Suprapubic skin (tissue), 4 donors: ENCODE data around the gene PYGB. TPM values are rescaled to one million over a fixed set of nuclear protein-coding genes. Genes with fewer than 3 reads are reported as not detected.

Experiments used
- DNase-seq, 2 donors: peaks; one replicate each; pipeline ENCODE4 v3.0.0-alpha.2; 2019; ENCODE audit warnings: low spot score in 2 of 2
- H3K27ac ChIP-seq: fragments of 200-600 bp; sonication (generic); one replicate; pipeline ENCODE4 v1.5.1; 2019
- H3K27me3 ChIP-seq: fragments of 200-600 bp; sonication (generic); one replicate; pipeline ENCODE4 v1.5.1; 2019
- H3K36me3 ChIP-seq: fragments of 200-600 bp; sonication (generic); one replicate; pipeline ENCODE4 v1.5.1; 2019
- H3K4me1 ChIP-seq: fragments of 200-600 bp; sonication (generic); one replicate; pipeline ENCODE4 v1.5.1; 2019
- H3K4me3 ChIP-seq: fragments of 200-600 bp; sonication (generic); one replicate; pipeline ENCODE4 v1.5.1; 2019; ENCODE audit warnings: mild to moderate bottlenecking
- H3K9me3 ChIP-seq: fragments of 200-600 bp; sonication (generic); one replicate; pipeline ENCODE4 v1.5.1; 2019
- EP300 ChIP-seq: sonication (generic); formaldehyde crosslinking; IDR thresholded peaks from one replicate; pipeline ENCODE4 v1.6.1; 2017; ENCODE audit warnings: antibody characterized with exemption
- POLR2A ChIP-seq, 2 donors: fragments of 450-650 bp; IDR thresholded peaks; one replicate each; pipeline ENCODE4 v1.6.1; 2017; ENCODE audit warnings: antibody characterized with exemption in 2 of 2, mild to moderate bottlenecking in 2 of 2, moderate library complexity in 2 of 2
- POLR2AphosphoS5 ChIP-seq, 3 donors: sonication (generic); formaldehyde crosslinking; IDR thresholded peaks; one replicate each; pipeline ENCODE4 v1.6.1; 2017; ENCODE audit warnings: antibody characterized with exemption in 3 of 3
- WGBS: methylation state at CpG from one replicate; pipeline ENCODE4 v1.1.5; 2018; 5-methylcytosine and 5-hydroxymethylcytosine counted together
- total RNA-seq, 4 donors: library from RNA; depleted of rRNA; stranded (reverse); fragments of >200 nt; gene quantifications; one replicate each; pipeline ENCODE4 v1.1.0, GENCODE V29; 2016
- TF ChIP-seq, protein P1 (sequence below), 2 donors: fragments of 200-600 bp in 1 of 2; fragments of 450-650 bp in 1 of 2; sonication (generic) in 1 of 2; IDR thresholded peaks; one replicate each; pipeline ENCODE4 v1.5.1; 2016 to 2019; ENCODE audit warnings: antibody characterized with exemption in 2 of 2, mild to moderate bottlenecking in 1 of 2, moderate library complexity in 1 of 2

The PYGB gene
- total RNA-seq, 4 donors from 2014 or later, result 142 to 247 (median 198) TPM

DNA sequence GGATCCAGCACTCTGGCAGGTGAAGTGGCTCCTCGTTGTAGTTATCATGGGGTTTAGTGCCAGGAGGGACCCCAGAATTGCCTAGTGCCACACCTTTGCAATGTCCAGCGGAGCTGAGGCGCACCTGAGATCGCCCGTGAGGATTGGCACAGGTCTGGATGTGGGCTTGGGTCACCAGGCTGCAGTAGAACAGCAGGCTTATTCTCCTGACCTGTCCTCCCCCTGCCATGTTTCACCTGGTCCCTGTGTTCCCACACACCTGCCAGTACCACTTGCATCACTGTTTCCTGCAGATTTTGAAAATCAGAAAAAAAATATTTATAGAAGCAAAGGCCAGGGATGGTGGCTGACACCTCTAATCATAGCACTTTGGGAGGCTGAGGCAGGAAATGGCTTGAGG, 35.6 kb upstream of the PYGB start:
- H3K36me3 ChIP-seq, result peaks cover 77% of the 10 kb centered on the region
- TF ChIP-seq POLR2A (IDR thresholded peaks at IDR 0.05), result no peak
- TF ChIP-seq, protein P1, sequence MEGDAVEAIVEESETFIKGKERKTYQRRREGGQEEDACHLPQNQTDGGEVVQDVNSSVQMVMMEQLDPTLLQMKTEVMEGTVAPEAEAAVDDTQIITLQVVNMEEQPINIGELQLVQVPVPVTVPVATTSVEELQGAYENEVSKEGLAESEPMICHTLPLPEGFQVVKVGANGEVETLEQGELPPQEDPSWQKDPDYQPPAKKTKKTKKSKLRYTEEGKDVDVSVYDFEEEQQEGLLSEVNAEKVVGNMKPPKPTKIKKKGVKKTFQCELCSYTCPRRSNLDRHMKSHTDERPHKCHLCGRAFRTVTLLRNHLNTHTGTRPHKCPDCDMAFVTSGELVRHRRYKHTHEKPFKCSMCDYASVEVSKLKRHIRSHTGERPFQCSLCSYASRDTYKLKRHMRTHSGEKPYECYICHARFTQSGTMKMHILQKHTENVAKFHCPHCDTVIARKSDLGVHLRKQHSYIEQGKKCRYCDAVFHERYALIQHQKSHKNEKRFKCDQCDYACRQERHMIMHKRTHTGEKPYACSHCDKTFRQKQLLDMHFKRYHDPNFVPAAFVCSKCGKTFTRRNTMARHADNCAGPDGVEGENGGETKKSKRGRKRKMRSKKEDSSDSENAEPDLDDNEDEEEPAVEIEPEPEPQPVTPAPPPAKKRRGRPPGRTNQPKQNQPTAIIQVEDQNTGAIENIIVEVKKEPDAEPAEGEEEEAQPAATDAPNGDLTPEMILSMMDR (IDR thresholded peaks at IDR 0.05), result no peak

DNA sequence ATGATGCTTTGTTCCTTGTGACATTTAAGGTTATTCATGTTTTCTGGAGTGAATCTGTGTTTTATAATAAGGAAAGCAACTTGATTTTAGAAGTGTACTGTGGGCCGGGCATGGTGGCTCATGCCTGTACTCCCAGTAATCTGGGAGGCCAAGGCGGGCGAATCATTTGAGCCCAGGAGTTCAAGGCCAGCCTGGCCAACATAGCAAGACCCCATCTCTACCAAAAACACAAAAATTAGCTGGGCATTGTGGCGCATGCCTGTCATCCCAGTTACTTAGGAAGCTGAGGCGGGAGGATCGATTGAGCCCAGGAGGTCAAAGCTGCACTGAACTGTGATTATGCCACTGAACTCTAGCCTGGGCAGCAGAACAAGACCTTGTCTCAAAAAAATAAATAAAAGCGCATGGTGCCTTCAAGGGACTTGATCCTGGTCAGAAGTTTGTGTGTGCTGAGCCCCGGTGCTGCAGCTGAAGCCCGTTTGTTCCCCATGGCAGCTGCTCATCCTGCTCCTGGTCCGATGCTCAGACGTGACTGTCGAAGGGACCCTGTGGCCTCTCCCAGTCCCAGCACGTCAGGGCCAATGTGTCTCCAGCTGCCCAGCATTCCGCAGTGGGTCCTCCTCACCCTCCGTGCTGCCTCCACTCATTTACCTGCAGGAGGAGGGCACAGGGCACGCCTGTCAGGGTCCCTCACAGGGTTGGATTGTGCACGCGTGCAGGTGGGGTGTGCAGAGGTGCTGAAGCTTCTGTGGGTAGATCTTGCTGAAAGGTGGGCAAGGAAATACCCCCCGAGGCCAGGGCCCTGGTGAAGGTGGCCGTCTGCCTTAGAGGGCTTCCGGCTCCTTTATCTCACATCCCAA, 34.1 kb upstream of the PYGB start:
- Histone ChIP-seq H3K27ac (no peak overlapping the region), H3K4me1 (no peaks in the 10 kb centered on the region), H3K9me3 (no peaks in the 10 kb centered on the region), H3K36me3 (peaks cover 90% of the 10 kb centered on the region), H3K27me3 (no peaks in the 10 kb centered on the region), H3K4me3 (no peak overlapping the region)
- DNase-seq, result peak in 1 of 2 donors; percentile 76
- 94% methylated on average over 18 of the region's 21 CpGs for WGBS
- no peak for TF ChIP-seq POLR2AphosphoS5 (IDR thresholded peaks at IDR 0.05)
- TF ChIP-seq, protein P1 (IDR thresholded peaks at IDR 0.05), result no peak
- TF ChIP-seq POLR2A (IDR thresholded peaks at IDR 0.05), result no peak
- TF ChIP-seq EP300, result no peak

More for the DNA sequence above, 35.6 kb upstream of the PYGB start:
- Histone ChIP-seq H3K4me3 (no peak overlapping the region), H3K4me1 (no peaks in the 10 kb centered on the region), H3K9me3 (no peaks in the 10 kb centered on the region), H3K27me3 (no peaks in the 10 kb centered on the region), H3K27ac (no peak overlapping the region)
- 74% methylated on average over 5 of the region's 5 CpGs for WGBS
- DNase-seq, result no peak

DNA sequence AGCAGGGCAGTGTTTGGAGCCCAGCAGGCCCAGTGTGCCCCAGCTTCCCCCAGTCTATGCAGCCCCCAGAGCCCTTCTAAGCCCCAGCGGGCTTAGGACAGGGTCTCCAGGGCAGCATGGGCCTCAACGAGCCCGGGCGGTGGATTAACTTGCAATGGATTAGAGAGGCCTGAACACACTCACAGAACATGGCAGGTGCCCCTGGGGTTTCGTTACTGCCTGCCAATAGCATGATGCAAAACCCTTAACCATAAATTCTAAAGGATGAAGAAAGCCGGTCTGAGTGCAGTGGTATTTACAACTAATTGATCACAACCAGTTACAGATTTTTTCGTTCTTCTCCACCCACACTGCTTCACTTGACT, 33.5 kb upstream of the PYGB start:
- no peaks in the 10 kb centered on the region for H3K9me3 ChIP-seq
- no peaks in the 10 kb centered on the region for H3K27me3 ChIP-seq
- no peaks in the 10 kb centered on the region for H3K4me1 ChIP-seq
- no peak for DNase-seq
- TF ChIP-seq POLR2AphosphoS5 (IDR thresholded peaks at IDR 0.05), result no peak
- TF ChIP-seq, protein P1 (IDR thresholded peaks at IDR 0.05), result no peak
- TF ChIP-seq POLR2A (IDR thresholded peaks at IDR 0.05), result no peak
- no peak for TF ChIP-seq EP300
- no peak overlapping the region for H3K4me3 ChIP-seq
- H3K36me3 ChIP-seq, result peaks cover 96% of the 10 kb centered on the region
- H3K27ac ChIP-seq, result no peak overlapping the region
- 75% methylated on average over 7 of the region's 7 CpGs for WGBS

DNA sequence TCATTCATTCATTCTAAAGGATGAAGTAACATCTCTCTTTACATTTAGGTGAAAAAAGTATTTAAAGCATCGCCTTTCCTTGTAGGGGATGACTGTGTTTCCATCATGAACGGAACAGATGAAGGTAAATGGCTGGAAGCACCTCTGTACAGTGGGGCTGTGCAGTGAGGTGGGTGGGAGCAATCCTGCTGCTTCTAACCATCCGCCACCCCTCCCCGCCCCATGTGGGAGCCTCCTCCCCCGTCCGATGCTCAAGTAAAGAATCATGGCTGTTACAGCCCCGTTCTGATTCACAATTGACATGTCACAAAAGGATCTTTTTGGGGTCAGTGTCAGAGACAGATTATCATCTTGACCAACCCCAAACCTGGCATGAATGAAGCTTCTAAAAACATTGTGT, 33.1 kb upstream of the PYGB start:
- H3K4me3 ChIP-seq, result no peak overlapping the region
- H3K4me1 ChIP-seq, result no peaks in the 10 kb centered on the region
- DNase-seq, result peak in 1 of 2 donors; percentile 32
- no peaks in the 10 kb centered on the region for H3K9me3 ChIP-seq
- H3K27ac ChIP-seq, result no peak overlapping the region
- peaks cover 94% of the 10 kb centered on the region for H3K36me3 ChIP-seq
- TF ChIP-seq, protein P1 (IDR thresholded peaks at IDR 0.05), result no peak
- TF ChIP-seq EP300 (no peak), POLR2A (IDR thresholded peaks at IDR 0.05) (no peak), POLR2AphosphoS5 (IDR thresholded peaks at IDR 0.05) (no peak)
- WGBS, result 95% methylated on average over 7 of the region's 7 CpGs
- H3K27me3 ChIP-seq, result no peaks in the 10 kb centered on the region

DNA sequence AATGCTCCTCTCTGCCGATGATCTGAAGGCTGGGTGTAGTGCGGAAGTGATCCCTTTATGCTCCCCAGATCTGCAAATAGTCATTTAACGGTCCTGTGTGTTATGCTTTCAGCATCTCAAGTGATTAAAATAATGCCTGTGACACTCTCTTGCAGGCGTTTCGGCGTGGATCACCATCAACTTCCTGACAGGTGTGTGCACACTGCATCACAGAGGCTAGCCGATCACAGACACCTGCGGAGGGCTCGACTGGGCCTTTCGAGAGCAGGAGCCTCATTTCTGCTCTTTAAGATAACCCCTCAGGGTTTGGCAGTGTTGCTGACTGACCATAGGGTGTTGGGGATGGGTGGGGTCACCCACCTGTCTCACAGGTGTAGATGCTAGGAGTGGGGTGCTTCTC, 32.4 kb upstream of the PYGB start:
- H3K27ac ChIP-seq, result no peak overlapping the region
- TF ChIP-seq POLR2A (IDR thresholded peaks at IDR 0.05) (no peak), EP300 (no peak), POLR2AphosphoS5 (IDR thresholded peaks at IDR 0.05) (no peak)
- TF ChIP-seq, protein P1 (IDR thresholded peaks at IDR 0.05), result no peak
- H3K4me1 ChIP-seq, result no peaks in the 10 kb centered on the region
- H3K9me3 ChIP-seq, result no peaks in the 10 kb centered on the region
- H3K27me3 ChIP-seq, result no peaks in the 10 kb centered on the region
- DNase-seq, result peak; percentile 15 to 34
- no peak overlapping the region for H3K4me3 ChIP-seq
- WGBS, result 95% methylated on average over 10 of the region's 10 CpGs
- H3K36me3 ChIP-seq, result peaks cover 87% of the 10 kb centered on the region
